AG04450 (cell line): ENCODE results near the gene COL2A1. TPM values are rescaled to one million over a fixed set of nuclear protein-coding genes. Genes with fewer than 3 reads are reported as not detected.

Experiments used
- CTCF ChIA-PET: fragments of 300-600, 350-600 bp; formaldehyde crosslinking; extraction: SDS; loops from one replicate; lab custom pipeline; 2022; ENCODE audit warnings: antibody characterized with exemption, inconsistent platforms; lab: Charles Lee
- POLR2A ChIA-PET: fragments of 350-600 bp; formaldehyde crosslinking; extraction: SDS; loops from one replicate; lab custom pipeline; 2021; ENCODE audit warnings: antibody characterized with exemption, inconsistent platforms; lab: Yijun Ruan, JAX
- DNase-seq: peaks from one replicate; pipeline ENCODE4 v3.0.0-alpha.2; 2011; ENCODE audit warnings: low read depth, low spot score
- H3K27ac ChIP-seq: one replicate; pipeline ENCODE4 v1.5.1; 2012; ENCODE audit warnings: low read depth, low read length, control low read depth
- H3K27me3 ChIP-seq: one replicate; pipeline ENCODE4 v1.6.0; 2012; ENCODE audit warnings: low read length; ENCODE audit not compliant: control insufficient read depth, insufficient read depth
- H3K4me3 ChIP-seq: 2 replicates; pipeline ENCODE4 v1.5.1; 2011; ENCODE audit warnings: mild to moderate bottlenecking, low read depth, low read length, control low read depth
- H3K9me3 ChIP-seq: 2 replicates; pipeline ENCODE4 v1.5.1; 2012; ENCODE audit warnings: low read length; ENCODE audit not compliant: control insufficient read depth, insufficient read depth
- CTCF ChIP-seq: IDR thresholded peaks from 2 replicates; pipeline ENCODE4 v1.5.1; 2011; ENCODE audit warnings: low read depth, low read length, control low read depth, inconsistent platforms
- polyA plus RNA-seq: library from polyadenylated mRNA; depleted of rRNA; stranded (reverse); fragments of >200 nt; gene quantifications from 2 replicates; pipeline ENCODE4 v1.2.3, GENCODE V29; 2011; rRNA removed

The COL2A1 gene
- polyA plus RNA-seq, 1 experiment = not detected

- Histone ChIP-seq H3K4me3 (no peak overlapping the region), H3K27ac (no peak overlapping the region), H3K9me3 (no peaks in the 10 kb centered on the region), H3K27me3 (peaks cover 42% of the 10 kb centered on the region)
- no peak for TF ChIP-seq CTCF
- POLR2A ChIA-PET = no interaction called here
- CTCF ChIA-PET = no interaction called here
- DNase-seq = no peak
Observed at GRCh38 chr12:47931187-47931586, 73.1 kb downstream of the COL2A1 start.

GRCh38 chr12:47930634-47931033 lies 73.6 kb downstream of the COL2A1 start:
- no peak for DNase-seq
- Histone ChIP-seq H3K27me3 (peaks cover 47% of the 10 kb centered on the region), H3K4me3 (no peak overlapping the region), H3K27ac (no peak overlapping the region), H3K9me3 (no peaks in the 10 kb centered on the region)
- TF ChIP-seq CTCF = no peak
- ChIA-PET CTCF (interaction anchor here (0.9 kb wide), 1 partner anchor 26 kb away, joined by 6 read pairs; the partner anchor contains the start of gene VDR), POLR2A (no interaction called here)

- H3K27ac ChIP-seq = no peak overlapping the region
- H3K9me3 ChIP-seq = no peaks in the 10 kb centered on the region
- TF ChIP-seq CTCF = no peak
- DNase-seq = no peak
- ChIA-PET CTCF (interaction anchor here (2.5 kb wide), 1 partner anchor 36 kb away, joined by 6 read pairs; the partner anchor contains the start of gene TMEM106C), POLR2A (no interaction called here)
- H3K27me3 ChIP-seq = peaks cover 67% of the 10 kb centered on the region
- no peak overlapping the region for H3K4me3 ChIP-seq
Observed at GRCh38 chr12:47927346-47927745, 76.9 kb downstream of the COL2A1 start.

Other genes with a start within 250 kb of the COL2A1 start
- gene RAPGEF3, start 245.6 kb downstream of the COL2A1 start, polyA plus RNA-seq = 1.7 and 2.1 TPM in 2 replicates
- 7.8 and 9.0 TPM in 2 replicates for gene SLC48A1, start 231.2 kb downstream of the COL2A1 start, polyA plus RNA-seq
- gene HDAC7, start 184.6 kb downstream of the COL2A1 start, polyA plus RNA-seq = 17.1 and 22.1 TPM in 2 replicates
- 11.9 and 13.6 TPM in 2 replicates for gene VDR, start 99.5 kb downstream of the COL2A1 start, polyA plus RNA-seq
- 93.7 and 96.3 TPM in 2 replicates for gene TMEM106C, start 40.9 kb downstream of the COL2A1 start, polyA plus RNA-seq
- gene SENP1, start 101.6 kb upstream of the COL2A1 start, polyA plus RNA-seq = 23.4 and 26.4 TPM in 2 replicates
- 58.4 and 62.1 TPM in 2 replicates for gene PFKM, start 114.9 kb upstream of the COL2A1 start, polyA plus RNA-seq
- 30.1 and 34.2 TPM in 2 replicates for gene ASB8, start 153.0 kb upstream of the COL2A1 start, polyA plus RNA-seq
- 0.24 and 0.32 TPM in 2 replicates for gene CCDC184, start 179.2 kb upstream of the COL2A1 start, polyA plus RNA-seq
- not detected in 2 replicates for gene OR10AD1, start 198.8 kb upstream of the COL2A1 start, polyA plus RNA-seq